Activated T-helper 1 cell treated with anti-CD3 and anti-CD28 coated beads, Interleukin-12 subunit alpha, Interleukin-12 subunit beta, Interleukin-2, Interleukin-4 antibody, amounts not matched to agents 30 ng/mL and 10 ng/mL and 1 ng/mL, durations not matched to agents 14 hours and 24 hours and 36 hours (primary cell): ENCODE data around the gene NFIA. TPM values are rescaled to one million over a fixed set of nuclear protein-coding genes. Genes with fewer than 3 reads are reported as not detected.

Experiments
- DNase-seq: peaks from one replicate; pipeline ENCODE4 v3.0.0; 2021; ENCODE audit warnings: low spot score
- H3K27ac Mint-ChIP-seq: one replicate; pipeline ENCODE4 v1.8.0; 2021; ENCODE audit warnings: mild to moderate bottlenecking, mixed read lengths
- H3K27me3 Mint-ChIP-seq: one replicate; pipeline ENCODE4 v1.8.0; 2022; ENCODE audit warnings: mild to moderate bottlenecking, moderate library complexity, mixed read lengths; ENCODE audit not compliant: insufficient read depth
- H3K36me3 Mint-ChIP-seq: one replicate; pipeline ENCODE4 v1.8.0; 2021; ENCODE audit warnings: low read depth, mixed read lengths
- H3K4me1 Mint-ChIP-seq: one replicate; pipeline ENCODE4 v1.8.0; 2021; ENCODE audit warnings: low read depth, mixed read lengths
- H3K4me3 Mint-ChIP-seq: one replicate; pipeline ENCODE4 v1.8.0; 2021; ENCODE audit warnings: mild to moderate bottlenecking, moderate library complexity, mixed read lengths
- H3K9me3 Mint-ChIP-seq: one replicate; pipeline ENCODE4 v1.8.0; 2021; ENCODE audit warnings: mixed read lengths
- intact Hi-C: fragments of 100-400 bp; cut with micrococcal nuclease; formaldehyde crosslinking; loops from one replicate; pipeline ENCODE4 v1.15.1; 2024
- total RNA-seq: library from RNA; stranded (reverse); gene quantifications from 2 replicates; pipeline ENCODE4 v1.2.3, GENCODE V29; 2022

NFIA gene
- total RNA-seq, 1 donor from 2014 or later, result 0.41 TPM

DNA sequence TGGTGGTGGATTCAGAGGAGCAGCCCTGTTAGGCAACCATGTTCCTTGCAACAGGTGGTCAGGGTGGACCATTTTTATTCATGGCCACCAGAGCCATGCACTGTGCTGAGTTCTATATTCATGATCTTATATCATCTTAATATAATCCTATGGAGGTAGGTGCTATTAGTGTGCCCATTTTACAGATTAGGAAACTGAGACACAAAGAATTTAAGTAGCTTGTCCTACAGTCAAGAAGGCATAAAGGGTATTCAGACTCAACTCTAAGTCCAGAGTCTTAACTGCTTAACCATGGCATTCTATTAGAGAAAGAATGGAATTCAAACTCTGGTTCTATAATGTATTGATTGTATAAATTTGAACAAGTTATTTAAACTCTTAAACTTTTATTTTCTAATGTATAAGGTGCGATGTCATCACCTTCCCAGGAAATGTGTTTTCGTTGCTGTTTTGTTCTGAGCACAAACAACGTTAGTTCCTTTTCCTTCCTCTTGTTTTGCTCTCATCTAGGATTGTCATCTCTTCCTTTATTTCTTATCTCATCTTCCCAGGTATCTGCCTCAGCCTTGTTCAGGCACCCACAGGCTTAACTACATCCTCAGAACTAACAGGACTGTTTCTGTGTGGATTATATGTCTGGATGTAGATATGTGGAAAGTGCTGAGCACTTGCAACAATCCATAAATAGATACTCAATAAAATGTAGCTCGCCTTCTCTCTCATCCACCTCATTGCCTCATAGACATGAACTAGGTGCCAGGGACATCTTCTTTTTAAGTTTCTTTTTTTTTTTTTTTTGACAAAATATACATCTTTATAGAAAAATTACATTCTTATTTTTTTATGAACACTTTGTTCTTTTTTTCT is 207.1 kb downstream of the NFIA start:
- intact Hi-C loops, result loop anchor here (10.0 kb wide), 1 partner anchor 165 kb away; no protein-coding TSS in a partner anchor
- H3K9me3 Mint-ChIP-seq, result no peaks in the 10 kb centered on the region
- H3K4me3 Mint-ChIP-seq, result no peak overlapping the region
- no peaks in the 10 kb centered on the region for H3K36me3 Mint-ChIP-seq
- H3K4me1 Mint-ChIP-seq, result no peaks in the 10 kb centered on the region
- peaks cover 26% of the 10 kb centered on the region for H3K27me3 Mint-ChIP-seq
- no peak overlapping the region for H3K27ac Mint-ChIP-seq
- DNase-seq, result no peak

GRCh38 chr1:61290525-61290924 is 208.2 kb downstream of the NFIA start:
- Mint-ChIP-seq H3K27me3 (peaks cover 26% of the 10 kb centered on the region), H3K36me3 (no peaks in the 10 kb centered on the region), H3K27ac (no peak overlapping the region), H3K4me3 (no peak overlapping the region), H3K4me1 (no peaks in the 10 kb centered on the region), H3K9me3 (no peaks in the 10 kb centered on the region)
- intact Hi-C loops, result no loop called here
- DNase-seq, result no peak

- Mint-ChIP-seq H3K4me3 (no peak overlapping the region), H3K27me3 (peaks cover 30% of the 10 kb centered on the region), H3K9me3 (peaks cover 10% of the 10 kb centered on the region), H3K27ac (no peak overlapping the region), H3K4me1 (no peaks in the 10 kb centered on the region), H3K36me3 (peaks cover 2% of the 10 kb centered on the region)
- no peak for DNase-seq
- intact Hi-C loops, result no loop called here
Measured at GRCh38 chr1:61293197-61293596, 210.8 kb downstream of the NFIA start.

- Mint-ChIP-seq H3K9me3 (peaks cover 10% of the 10 kb centered on the region), H3K4me3 (no peak overlapping the region), H3K36me3 (peaks cover 2% of the 10 kb centered on the region), H3K27me3 (peaks cover 24% of the 10 kb centered on the region), H3K27ac (no peak overlapping the region), H3K4me1 (no peaks in the 10 kb centered on the region)
- no peak for DNase-seq
- intact Hi-C loops, result no loop called here
Measured at GRCh38 chr1:61293986-61294504, 211.7 kb downstream of the NFIA start.

DNA sequence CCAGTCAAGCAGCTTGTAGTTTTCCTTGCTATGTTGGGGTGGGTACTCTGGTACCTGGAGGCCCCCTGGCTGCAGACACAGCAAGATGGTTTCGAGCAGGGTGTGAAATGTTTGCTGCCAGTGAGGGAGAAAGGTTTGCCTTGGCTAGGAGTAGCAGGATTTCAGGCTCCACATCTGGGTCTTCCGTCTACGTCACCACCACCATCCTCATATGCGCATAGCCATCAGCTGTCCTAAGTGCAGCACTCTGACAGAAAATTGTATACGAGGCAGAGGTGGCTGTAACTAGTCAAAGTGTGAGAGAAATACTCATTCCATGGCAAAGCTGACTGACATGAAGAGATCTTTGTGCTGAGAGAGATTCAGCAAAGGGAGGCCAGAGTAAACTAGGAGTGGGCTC is 212.6 kb downstream of the NFIA start:
- DNase-seq, result no peak
- Mint-ChIP-seq H3K27ac (no peak overlapping the region), H3K36me3 (peaks cover 2% of the 10 kb centered on the region), H3K4me3 (no peak overlapping the region), H3K4me1 (no peaks in the 10 kb centered on the region), H3K9me3 (peaks cover 10% of the 10 kb centered on the region), H3K27me3 (peaks cover 20% of the 10 kb centered on the region)
- intact Hi-C loops, result no loop called here

GRCh38 chr1:61295818-61296537 is 213.6 kb downstream of the NFIA start:
- Mint-ChIP-seq H3K9me3 (peaks cover 10% of the 10 kb centered on the region), H3K4me1 (peaks cover 6% of the 10 kb centered on the region), H3K36me3 (peaks cover 2% of the 10 kb centered on the region), H3K27ac (no peak overlapping the region), H3K4me3 (no peak overlapping the region), H3K27me3 (peaks cover 15% of the 10 kb centered on the region)
- no peak for DNase-seq
- intact Hi-C loops, result no loop called here

GRCh38 chr1:61297887-61298286 is 215.5 kb downstream of the NFIA start:
- intact Hi-C loops, result no loop called here
- peaks cover 24% of the 10 kb centered on the region for H3K4me1 Mint-ChIP-seq
- H3K9me3 Mint-ChIP-seq, result peaks cover 10% of the 10 kb centered on the region
- peaks cover 4% of the 10 kb centered on the region for H3K36me3 Mint-ChIP-seq
- no peak for DNase-seq
- H3K27me3 Mint-ChIP-seq, result peaks cover 13% of the 10 kb centered on the region
- H3K4me3 Mint-ChIP-seq, result no peak overlapping the region
- no peak overlapping the region for H3K27ac Mint-ChIP-seq

- intact Hi-C loops, result no loop called here
- no peak overlapping the region for H3K27ac Mint-ChIP-seq
- H3K27me3 Mint-ChIP-seq, result peaks cover 4% of the 10 kb centered on the region
- no peak overlapping the region for H3K4me3 Mint-ChIP-seq
- H3K36me3 Mint-ChIP-seq, result peaks cover 4% of the 10 kb centered on the region
- DNase-seq, result no peak
- peaks cover 16% of the 10 kb centered on the region for H3K9me3 Mint-ChIP-seq
- H3K4me1 Mint-ChIP-seq, result peaks cover 34% of the 10 kb centered on the region
Measured at GRCh38 chr1:61299463-61299862, 217.1 kb downstream of the NFIA start.

GRCh38 chr1:61300899-61301298 is 218.5 kb downstream of the NFIA start:
- intact Hi-C loops, result loop anchor here (5.0 kb wide), 1 partner anchor 481 kb away; no protein-coding TSS in a partner anchor
- H3K27me3 Mint-ChIP-seq, result peaks cover 4% of the 10 kb centered on the region
- peak overlapping the region; percentile 57 for H3K27ac Mint-ChIP-seq
- no peak overlapping the region for H3K4me3 Mint-ChIP-seq
- H3K9me3 Mint-ChIP-seq, result peaks cover 16% of the 10 kb centered on the region
- peaks cover 34% of the 10 kb centered on the region for H3K4me1 Mint-ChIP-seq
- no peak for DNase-seq
- peaks cover 4% of the 10 kb centered on the region for H3K36me3 Mint-ChIP-seq

DNA sequence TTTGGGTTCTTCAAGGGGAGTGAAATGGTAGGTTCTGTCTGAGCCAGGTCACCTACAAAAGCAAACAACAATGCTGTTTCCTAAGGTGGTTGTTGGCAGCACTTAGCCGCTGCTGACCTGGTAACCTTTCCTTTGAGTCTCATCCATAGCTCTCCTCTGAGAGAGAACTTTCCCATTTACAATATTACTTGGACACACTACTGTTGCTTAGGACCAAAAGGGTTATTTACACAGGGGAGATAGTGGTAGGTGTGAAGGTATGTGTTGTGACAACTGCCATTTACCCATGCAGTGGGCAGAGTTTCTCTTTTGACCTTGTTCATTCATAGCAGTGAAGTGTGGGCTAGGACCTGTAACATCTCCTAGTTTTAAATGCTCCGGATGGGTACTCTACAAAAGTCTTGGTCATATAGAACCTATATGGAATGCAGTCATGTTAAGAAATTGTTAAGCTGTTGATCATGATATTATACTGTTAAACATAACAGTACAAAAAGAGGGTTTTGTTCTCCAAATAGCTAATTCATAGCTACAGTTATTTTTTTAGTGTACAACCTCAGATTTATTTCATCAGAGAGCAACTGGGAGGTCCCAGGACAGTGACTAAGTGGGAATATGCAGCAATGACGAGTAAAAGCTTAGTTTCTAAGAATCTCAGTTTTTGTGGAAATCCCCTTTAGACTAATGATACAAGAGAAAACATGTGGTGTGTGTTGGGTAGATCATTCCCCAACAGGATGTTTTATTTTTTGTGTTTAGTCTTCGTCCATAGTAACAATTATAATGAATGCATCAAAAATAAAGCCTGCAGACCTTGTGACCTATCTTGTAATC is 219.7 kb downstream of the NFIA start:
- DNase-seq, result peak; percentile 16
- H3K4me1 Mint-ChIP-seq, result peaks cover 34% of the 10 kb centered on the region
- intact Hi-C loops, result loop anchor here (1.0 to 5.0 kb wide), 4 partner anchors 16 to 480 kb away; no protein-coding TSS in a partner anchor
- peaks cover 4% of the 10 kb centered on the region for H3K36me3 Mint-ChIP-seq
- peak overlapping the region; percentile 3 for H3K4me3 Mint-ChIP-seq
- peaks cover 2% of the 10 kb centered on the region for H3K27me3 Mint-ChIP-seq
- peaks cover 16% of the 10 kb centered on the region for H3K9me3 Mint-ChIP-seq
- H3K27ac Mint-ChIP-seq, result peak overlapping the region; percentile 84

DNA sequence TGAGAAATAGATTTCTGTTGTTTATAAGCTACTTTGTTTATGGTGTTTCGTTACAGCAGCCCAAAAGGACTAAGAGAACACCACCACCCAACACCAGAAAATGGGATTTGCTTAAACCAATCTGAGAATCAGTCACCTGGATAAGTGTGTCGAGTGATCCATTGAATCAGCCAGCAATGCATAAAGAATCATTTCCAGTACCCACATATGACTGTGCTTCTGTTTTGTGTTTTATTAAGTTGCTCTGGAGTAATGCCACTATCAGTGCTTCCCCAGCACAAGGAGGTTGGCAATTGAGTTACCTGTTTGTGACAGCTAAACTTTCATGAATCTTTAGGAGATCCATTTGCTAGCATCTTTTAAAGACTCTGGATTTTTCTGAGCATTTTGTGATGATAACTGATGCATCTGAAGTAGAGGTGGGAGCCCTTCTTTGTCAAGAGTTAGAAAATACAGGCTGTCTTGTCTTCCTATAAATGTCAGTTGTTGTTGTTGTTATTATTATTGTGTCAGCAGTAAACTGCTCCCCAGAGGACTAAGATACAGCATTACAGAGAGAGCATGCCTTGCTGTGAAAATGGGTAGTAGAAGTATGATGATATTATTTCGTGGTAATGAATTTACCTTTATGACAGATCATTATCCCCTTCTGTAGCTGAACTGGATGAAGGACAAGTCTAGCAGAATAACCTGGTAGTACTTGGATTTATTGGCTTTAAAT is 225.2 kb downstream of the NFIA start:
- peaks cover 21% of the 10 kb centered on the region for H3K4me1 Mint-ChIP-seq
- no peak for DNase-seq
- no peaks in the 10 kb centered on the region for H3K36me3 Mint-ChIP-seq
- intact Hi-C loops, result no loop called here
- peaks cover 6% of the 10 kb centered on the region for H3K9me3 Mint-ChIP-seq
- H3K4me3 Mint-ChIP-seq, result no peak overlapping the region
- peaks cover 3% of the 10 kb centered on the region for H3K27me3 Mint-ChIP-seq
- no peak overlapping the region for H3K27ac Mint-ChIP-seq

DNA sequence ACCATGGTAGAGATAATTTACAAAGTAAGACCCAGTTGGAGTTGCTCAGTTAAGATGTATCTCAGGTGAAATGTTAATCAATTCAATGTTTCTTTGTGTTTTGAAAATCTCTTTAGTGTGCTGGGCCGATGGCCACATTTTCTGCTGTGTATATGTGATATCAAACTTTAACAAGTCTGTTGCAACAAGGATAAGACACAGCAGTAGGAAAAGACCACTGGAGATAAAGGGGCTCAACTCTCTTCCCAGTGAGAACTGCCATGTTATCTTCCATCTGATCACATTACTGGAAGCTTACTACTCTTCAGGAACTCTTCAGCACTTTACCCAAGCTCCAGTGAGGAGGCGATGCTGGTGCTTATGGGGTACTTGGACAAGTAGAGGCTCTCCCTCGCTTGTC is 227.7 kb downstream of the NFIA start:
- H3K27me3 Mint-ChIP-seq, result peaks cover 3% of the 10 kb centered on the region
- no peak overlapping the region for H3K4me3 Mint-ChIP-seq
- peaks cover 5% of the 10 kb centered on the region for H3K9me3 Mint-ChIP-seq
- H3K36me3 Mint-ChIP-seq, result no peaks in the 10 kb centered on the region
- DNase-seq, result no peak
- H3K4me1 Mint-ChIP-seq, result peaks cover 8% of the 10 kb centered on the region
- intact Hi-C loops, result loop anchor here (10.0 kb wide), 1 partner anchor 1475 kb away; the partner anchor contains the start of gene ATG4C
- no peak overlapping the region for H3K27ac Mint-ChIP-seq
